PC-3 (cell line): Measurements from ENCODE around the gene CTTNBP2. TPM values are rescaled to one million over a fixed set of nuclear protein-coding genes. Genes with fewer than 3 reads are reported as not detected.
A peak's percentile ranks its signal among the peaks of the same experiment; 100 is the strongest.

ENCODE experiments used
- ATAC-seq: fragments of 200-7000 bp; cut with Tn5 transposase; 2 replicates; pipeline ENCODE4 v1.9.1; 2020; ENCODE audit warnings: mild to moderate bottlenecking, moderate library complexity
- BruUV-seq: library from RNA; stranded (reverse); fragments of 400-500 nt; replicated peaks from 2 replicates; lab custom pipeline; 2021; lab: Mats Ljungman, UMichigan
- CTCF ChIA-PET: fragments of 300-600 bp; sonication (Branson Sonifier 250); formaldehyde crosslinking; loops from one replicate; lab custom pipeline; 2022; ENCODE audit warnings: antibody characterized with exemption; lab: Charles Lee
- POLR2A ChIA-PET: fragments of 300-600 bp; sonication (Branson Sonifier 250); formaldehyde crosslinking; loops from one replicate; lab custom pipeline; 2022; ENCODE audit warnings: antibody characterized with exemption; ENCODE audit not compliant: unreplicated experiment; lab: Charles Lee
- DNase-seq: peaks from one replicate; pipeline ENCODE4 v3.0.0-alpha.2; 2015
- H2AFZ ChIP-seq: fragments of 300-600 bp; sonication (generic); 2 replicates; pipeline ENCODE4 v1.6.0; 2016; ENCODE audit warnings: antibody characterized with exemption, low read length
- H3F3A ChIP-seq: fragments of 300-600 bp; sonication (generic); one replicate; pipeline ENCODE4 v1.6.0; 2017; ENCODE audit warnings: antibody characterized with exemption, low read length, control low read depth, mild to moderate bottlenecking; ENCODE audit not compliant: unreplicated experiment
- H3K27ac ChIP-seq: fragments of 300-600 bp; sonication (generic); 2 replicates; pipeline ENCODE4 v1.5.1; 2016; ENCODE audit warnings: mild to moderate bottlenecking, low read length
- H3K27me3 ChIP-seq: fragments of 300-600 bp; sonication (generic); 2 replicates; pipeline ENCODE4 v1.6.1; 2016; ENCODE audit warnings: low read length, mixed read lengths
- H3K36me3 ChIP-seq: fragments of 300-600 bp; sonication (generic); 2 replicates; pipeline ENCODE4 v1.6.1; 2016; ENCODE audit warnings: low read depth, mixed run types, low read length, mixed read lengths
- H3K4me1 ChIP-seq: fragments of 300-600 bp; sonication (generic); 2 replicates; pipeline ENCODE4 v1.5.1; 2016; ENCODE audit warnings: low read length; ENCODE audit not compliant: insufficient read depth
- H3K4me2 ChIP-seq: fragments of 300-600 bp; sonication (generic); 2 replicates; pipeline ENCODE4 v1.6.0; 2016; ENCODE audit warnings: low read length
- H3K4me3 ChIP-seq: fragments of 300-600 bp; sonication (generic); 2 replicates; pipeline ENCODE4 v1.5.1; 2016; ENCODE audit warnings: mild to moderate bottlenecking, low read length, mixed read lengths
- H3K79me2 ChIP-seq: fragments of 300-600 bp; sonication (generic); 2 replicates; pipeline ENCODE4 v1.6.1; 2017; ENCODE audit warnings: low read length, mixed read lengths
- H3K9ac ChIP-seq: fragments of 300-600 bp; sonication (generic); 2 replicates; pipeline ENCODE4 v1.6.0; 2016; ENCODE audit warnings: mild to moderate bottlenecking, low read length
- H3K9me2 ChIP-seq: fragments of 300-600 bp; sonication (generic); replicated peaks from 2 replicates; pipeline ENCODE4 v1.6.1; 2016; ENCODE audit warnings: mixed run types, low read length, mixed read lengths
- H3K9me3 ChIP-seq: fragments of 300-600 bp; sonication (generic); 2 replicates; pipeline ENCODE4 v1.6.1; 2016; ENCODE audit warnings: low read length, mixed read lengths
- H4K20me1 ChIP-seq: fragments of 300-600 bp; sonication (generic); 2 replicates; pipeline ENCODE4 v1.6.1; 2016; ENCODE audit warnings: low read length, mixed read lengths
- CTCF ChIP-seq: fragments of 300-600 bp; sonication (generic); conservative IDR thresholded peaks from 2 replicates; pipeline ENCODE4 v1.5.1; 2017; ENCODE audit warnings: antibody characterized with exemption, low read depth, mild to moderate bottlenecking, low read length
- EZH2 ChIP-seq: fragments of 300-600 bp; sonication (generic); IDR thresholded peaks from one replicate; pipeline ENCODE4 v1.6.1; 2017; ENCODE audit warnings: antibody characterized with exemption, mild to moderate bottlenecking, low read length; ENCODE audit not compliant: unreplicated experiment
- EZH2phosphoT487 ChIP-seq: fragments of 300-600 bp; sonication (generic); IDR thresholded peaks from 2 replicates; pipeline ENCODE4 v1.6.1; 2018; ENCODE audit warnings: mild to moderate bottlenecking, antibody characterized with exemption, low read length, borderline replicate concordance
- intact Hi-C: fragments of 100-400 bp; cut with micrococcal nuclease; formaldehyde crosslinking; loops from 2 replicates; pipeline ENCODE4 v1.9.0; 2023
- total RNA-seq: library from RNA; depleted of rRNA; stranded (reverse); fragments of >200 nt; gene quantifications from 2 replicates; pipeline ENCODE4 v1.2.3, GENCODE V29; 2014

CTTNBP2 gene
- total RNA-seq, 1 experiment from 2014 or later, result 1.1 TPM

DNA sequence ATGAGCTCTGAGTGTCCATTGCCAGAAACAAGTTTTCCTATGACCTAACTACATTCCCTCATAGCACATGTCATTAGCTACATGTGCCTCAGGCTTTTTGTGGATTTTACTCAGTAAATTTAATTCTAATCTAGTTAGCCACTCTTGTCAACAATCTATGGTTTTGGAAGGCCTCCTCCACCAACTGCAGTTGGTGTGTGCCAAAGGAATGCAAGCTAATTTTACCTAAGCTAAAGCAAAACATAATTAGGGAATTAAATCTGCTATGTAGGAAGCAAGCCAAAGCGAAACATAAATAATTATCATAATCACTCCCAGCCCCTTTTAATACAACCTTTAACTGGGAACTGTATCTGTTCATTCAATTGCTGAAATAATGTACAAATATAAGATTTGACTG, 3.5 kb upstream of the CTTNBP2 start:
- no peak overlapping the region for H3K4me2 ChIP-seq
- H3K9me2 ChIP-seq, result no peaks in the 10 kb centered on the region
- H3K27ac ChIP-seq, result no peak overlapping the region
- H3K36me3 ChIP-seq, result no peaks in the 10 kb centered on the region
- no peak overlapping the region for H2AFZ ChIP-seq
- ChIA-PET POLR2A (no interaction called here), CTCF (interaction anchor here (0.6 kb wide), 1 partner anchor 212 kb away, joined by 3 read pairs; no protein-coding TSS in a partner anchor)
- TF ChIP-seq EZH2 (no peak), EZH2phosphoT487 (no peak), CTCF (no peak)
- H3K9ac ChIP-seq, result no peak overlapping the region
- no peaks in the 10 kb centered on the region for H3K79me2 ChIP-seq
- no peaks in the 10 kb centered on the region for H3K9me3 ChIP-seq
- BruUV-seq, result no TSS peak
- H3K4me3 ChIP-seq, result no peak overlapping the region
- no peak for ATAC-seq
- peaks cover 24% of the 10 kb centered on the region for H3K27me3 ChIP-seq
- no peaks in the 10 kb centered on the region for H4K20me1 ChIP-seq
- 0 out of 2 replicates have a peak, but pooled peaks cover 6% of the 10 kb centered on the region for H3K4me1 ChIP-seq
- no peak for DNase-seq
- intact Hi-C loops, result no loop called here
- H3F3A ChIP-seq, result no peaks in the 10 kb centered on the region

- no peak for ATAC-seq
- POLR2A ChIA-PET, result no interaction called here
Measured at GRCh38 chr7:117875566-117875965, 2.3 kb upstream of the CTTNBP2 start.

DNA sequence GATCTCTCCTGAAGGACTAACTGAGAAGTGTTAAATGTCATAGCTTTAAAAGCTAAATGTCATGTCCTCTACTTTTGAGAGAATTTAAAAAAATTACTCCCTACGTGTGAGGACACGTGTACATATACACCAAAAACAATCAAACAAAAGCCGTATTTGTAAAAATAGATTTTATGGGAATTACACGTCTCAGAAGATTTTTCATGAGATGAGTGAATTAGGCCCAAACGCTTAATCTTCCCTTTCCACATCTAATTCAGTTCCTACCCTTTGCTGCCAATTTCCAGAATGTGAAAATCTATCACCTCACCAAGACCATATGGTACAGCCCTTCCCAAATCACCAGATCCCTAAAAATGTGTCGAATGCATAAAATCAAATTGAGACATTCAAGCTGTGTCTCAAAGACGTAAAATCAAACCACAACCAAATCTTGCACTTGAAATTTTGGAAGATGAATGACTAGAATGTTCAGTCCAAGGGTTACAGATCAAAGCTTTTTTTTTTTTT, 1.0 kb upstream of the CTTNBP2 start:
- Histone ChIP-seq H4K20me1 (no peaks in the 10 kb centered on the region), H3K27me3 (peaks cover 28% of the 10 kb centered on the region), H3K4me3 (peak overlapping the region; percentile 71; the same call in 1 of the 2 replicates), H3K4me2 (peak overlapping the region; percentile 88), H3K9ac (no peak overlapping the region), H2AFZ (peak overlapping the region; percentile 83), H3K79me2 (no peaks in the 10 kb centered on the region), H3K27ac (no peak overlapping the region), H3K36me3 (no peaks in the 10 kb centered on the region), H3K9me3 (no peaks in the 10 kb centered on the region), H3F3A (no peaks in the 10 kb centered on the region), H3K4me1 (0 out of 2 replicates have a peak, but pooled peaks cover 6% of the 10 kb centered on the region), H3K9me2 (no peaks in the 10 kb centered on the region)
- no TSS peak for BruUV-seq
- POLR2A ChIA-PET, result no interaction called here
- CTCF ChIA-PET, result interaction anchor here (0.7 to 1.4 kb wide), 2 partner anchors 75 to 131 kb away, joined by 4 to 9 read pairs; no protein-coding TSS in a partner anchor
- intact Hi-C loops, result no loop called here
- TF ChIP-seq EZH2phosphoT487 (no peak), CTCF (no peak), EZH2 (no peak)
- DNase-seq (no peak), ATAC-seq (no peak)

More at GRCh38 chr7:117875566-117875965, 2.3 kb upstream of the CTTNBP2 start:
- Histone ChIP-seq H3K36me3 (no peaks in the 10 kb centered on the region), H3K4me2 (no peak overlapping the region), H3K4me3 (no peak overlapping the region), H3K9me2 (no peaks in the 10 kb centered on the region), H4K20me1 (no peaks in the 10 kb centered on the region), H3K9ac (no peak overlapping the region), H3K27ac (no peak overlapping the region), H3K4me1 (0 out of 2 replicates have a peak, but pooled peaks cover 6% of the 10 kb centered on the region), H3K79me2 (no peaks in the 10 kb centered on the region), H3K27me3 (peaks cover 25% of the 10 kb centered on the region), H3F3A (no peaks in the 10 kb centered on the region), H3K9me3 (no peaks in the 10 kb centered on the region), H2AFZ (no peak overlapping the region)
- no TSS peak for BruUV-seq
- DNase-seq, result peak; percentile 14
- CTCF ChIA-PET, result no interaction called here
- TF ChIP-seq EZH2phosphoT487, result no peak
- intact Hi-C loops, result no loop called here
